Measurements from ENCODE around the gene SLC44A2.

The SLC44A2 gene

DNA sequence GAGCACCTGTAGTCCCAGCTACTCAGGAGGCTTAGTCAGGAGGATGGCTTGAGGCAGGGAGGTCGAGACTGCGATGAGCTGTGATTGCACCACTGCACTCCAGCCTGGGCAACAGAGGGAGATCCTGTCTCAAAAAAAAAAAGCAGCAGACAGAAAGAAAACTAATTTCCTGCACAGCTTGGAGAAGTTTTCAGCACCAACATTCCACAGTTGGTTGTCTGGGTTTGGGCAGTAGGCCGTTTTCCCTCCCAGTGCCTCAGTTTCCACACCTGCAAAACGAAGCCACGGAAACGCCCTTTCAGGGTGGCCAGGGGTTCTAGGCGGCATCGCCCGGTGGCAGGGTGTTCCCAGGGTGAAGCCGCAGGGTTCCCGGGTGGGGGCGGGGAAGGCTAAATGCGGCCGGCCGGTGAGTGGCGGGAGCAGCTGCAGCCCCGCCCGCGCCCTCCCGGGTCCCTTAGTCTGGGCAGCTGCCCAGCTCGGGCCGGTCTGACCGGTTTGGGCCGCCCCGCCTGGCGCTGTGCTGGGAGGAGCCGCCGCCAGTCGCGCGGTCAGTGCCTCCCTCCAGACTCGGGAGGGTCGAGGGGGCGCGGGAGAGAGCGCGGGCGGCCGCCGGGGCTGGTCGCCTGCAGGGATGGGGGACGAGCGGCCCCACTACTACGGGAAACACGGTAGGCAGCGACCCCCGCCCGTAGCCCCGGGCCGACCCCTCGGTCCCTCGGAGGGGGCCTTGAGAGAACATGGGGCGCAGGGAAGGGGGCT, at the start of gene SLC44A2:
TSS of gene SLC44A2 (plus strand) at position 551 of the 759 bp plus-strand sequence. CDS start at position 632, 81 bp downstream.
- peak; percentile 99 for DNase-seq (ENCODE audit: low spot score)

DNA sequence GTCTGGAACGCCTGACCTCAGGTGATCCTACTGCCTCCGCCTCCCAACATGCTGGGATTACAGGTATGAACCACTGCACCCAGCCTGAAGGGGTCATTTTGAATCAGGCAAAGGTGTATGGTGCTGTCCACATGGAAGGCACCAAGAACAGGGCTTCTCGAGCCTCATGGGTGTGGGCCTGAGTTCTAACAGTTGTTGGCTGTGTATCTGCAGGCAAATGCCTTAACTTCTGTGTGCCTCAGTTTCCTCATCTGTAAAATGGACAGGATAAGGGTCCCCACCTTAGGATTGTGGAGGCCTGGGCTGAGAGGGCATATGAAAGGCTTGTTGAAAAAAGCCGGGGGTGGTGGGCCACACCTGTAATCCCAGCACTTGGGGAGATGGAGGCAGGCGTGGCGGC, 47.4 kb upstream of the SLC44A2 start:
- DNase-seq (ENCODE audit: low spot score): no peak

DNA sequence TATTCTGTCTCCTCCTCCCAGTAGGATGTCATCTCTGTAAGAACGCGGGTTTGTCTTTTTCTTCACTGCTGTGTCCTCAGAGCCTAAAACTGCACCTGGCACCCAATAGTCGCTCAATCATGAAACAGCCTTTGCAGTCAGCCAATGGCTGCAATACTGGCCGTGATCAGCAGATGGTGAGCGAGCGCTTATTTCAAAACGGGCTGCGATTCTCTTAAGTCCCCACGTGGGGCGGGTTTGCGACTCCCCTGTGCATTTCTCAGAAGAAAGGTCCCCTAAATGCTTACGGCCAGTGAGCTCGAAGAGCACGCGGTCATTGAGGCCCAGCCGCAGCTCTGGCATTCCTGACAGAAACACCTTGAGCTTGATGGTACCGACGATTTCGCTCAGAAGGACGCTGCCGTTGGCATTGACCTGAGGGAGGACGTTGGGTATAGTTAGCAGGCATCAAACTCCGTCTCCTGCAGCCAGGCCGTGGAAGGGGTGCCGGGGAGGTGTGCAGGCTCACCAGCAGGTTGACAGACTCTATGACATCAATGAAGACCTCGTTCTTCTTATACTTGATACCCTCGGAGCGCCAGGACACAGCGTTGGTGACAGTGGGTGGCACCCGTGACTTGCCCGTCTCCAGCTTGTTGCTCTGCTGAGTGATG, 44.2 kb upstream of the SLC44A2 start:
- DNase-seq (ENCODE audit: low spot score): peak; percentile 81

DNA sequence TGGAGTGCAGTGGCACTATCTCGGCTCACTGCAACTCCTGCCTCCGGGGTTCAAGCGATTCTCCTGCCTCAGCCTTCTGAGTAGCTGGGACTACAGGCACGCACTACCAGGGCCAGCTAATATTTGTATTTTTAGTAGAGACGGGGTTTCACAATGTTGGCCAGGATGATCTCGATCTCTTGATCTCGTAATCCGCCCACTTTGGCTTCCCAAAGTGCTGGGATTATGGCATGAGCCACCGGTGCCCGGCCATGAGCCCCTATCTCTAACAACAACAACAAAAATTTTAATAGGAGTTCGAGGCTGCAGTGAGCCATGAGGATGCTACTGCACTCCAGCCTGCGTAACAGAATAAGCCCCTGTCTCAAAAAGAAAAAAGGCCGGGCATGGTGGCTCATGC, 43.3 kb upstream of the SLC44A2 start:
- DNase-seq (ENCODE audit: low spot score): no peak

DNA sequence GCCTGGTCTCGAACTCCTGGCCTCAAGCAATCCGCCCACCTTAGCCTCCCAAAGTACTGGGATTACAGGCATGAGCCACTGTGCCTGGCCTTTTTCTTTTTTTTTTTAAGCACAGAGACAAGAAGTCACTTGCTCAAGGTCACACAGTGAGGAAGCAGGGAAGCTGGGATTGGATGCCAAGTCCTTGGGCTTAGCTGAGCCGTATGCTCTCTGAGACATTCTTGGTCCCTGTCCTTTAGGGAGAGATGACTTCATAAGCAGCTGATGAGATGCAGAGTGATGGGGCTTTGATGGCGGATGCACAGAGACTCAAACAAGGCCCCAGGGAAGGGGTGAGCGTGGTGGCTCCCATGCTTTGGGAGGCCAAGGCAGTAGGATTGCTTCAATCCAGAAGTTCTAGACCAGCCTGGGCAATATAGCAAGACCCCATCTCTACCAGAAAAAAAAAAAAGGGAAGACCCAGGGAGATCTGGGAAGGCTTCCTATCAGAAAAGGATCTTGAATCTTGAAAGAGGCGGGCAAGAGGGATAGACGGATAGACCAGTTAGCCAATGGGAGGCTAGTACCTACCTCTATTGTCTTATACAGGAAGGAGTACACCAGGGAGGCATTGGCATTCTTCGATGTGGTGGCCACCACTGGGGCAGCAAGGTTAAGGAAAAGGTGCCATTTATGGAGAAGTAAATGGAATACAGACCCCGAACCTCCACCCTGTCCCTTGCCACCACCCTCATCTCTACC, 42.1 kb upstream of the SLC44A2 start:
- no peak for DNase-seq (ENCODE audit: low spot score)

DNA sequence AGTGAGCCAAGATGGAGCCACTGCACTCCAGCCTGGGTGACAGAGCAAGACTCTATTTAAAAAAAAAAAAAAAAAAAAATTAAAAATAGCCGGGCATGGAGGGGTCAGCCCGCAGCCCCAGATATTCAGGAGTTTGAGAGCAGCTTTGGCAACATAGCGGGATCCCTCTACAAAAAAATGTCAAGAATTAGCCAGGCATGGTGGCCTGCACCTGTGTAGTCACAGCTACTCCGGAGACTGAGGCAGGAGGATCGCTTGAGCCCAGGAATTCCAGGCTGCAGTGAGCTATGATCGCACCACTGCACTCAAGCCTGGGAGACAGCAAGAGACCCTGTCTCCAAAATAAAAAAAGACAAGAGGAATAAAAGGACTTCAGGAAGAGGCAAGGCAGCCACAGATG, 39.0 kb upstream of the SLC44A2 start:
- no peak for DNase-seq (ENCODE audit: low spot score)

DNA sequence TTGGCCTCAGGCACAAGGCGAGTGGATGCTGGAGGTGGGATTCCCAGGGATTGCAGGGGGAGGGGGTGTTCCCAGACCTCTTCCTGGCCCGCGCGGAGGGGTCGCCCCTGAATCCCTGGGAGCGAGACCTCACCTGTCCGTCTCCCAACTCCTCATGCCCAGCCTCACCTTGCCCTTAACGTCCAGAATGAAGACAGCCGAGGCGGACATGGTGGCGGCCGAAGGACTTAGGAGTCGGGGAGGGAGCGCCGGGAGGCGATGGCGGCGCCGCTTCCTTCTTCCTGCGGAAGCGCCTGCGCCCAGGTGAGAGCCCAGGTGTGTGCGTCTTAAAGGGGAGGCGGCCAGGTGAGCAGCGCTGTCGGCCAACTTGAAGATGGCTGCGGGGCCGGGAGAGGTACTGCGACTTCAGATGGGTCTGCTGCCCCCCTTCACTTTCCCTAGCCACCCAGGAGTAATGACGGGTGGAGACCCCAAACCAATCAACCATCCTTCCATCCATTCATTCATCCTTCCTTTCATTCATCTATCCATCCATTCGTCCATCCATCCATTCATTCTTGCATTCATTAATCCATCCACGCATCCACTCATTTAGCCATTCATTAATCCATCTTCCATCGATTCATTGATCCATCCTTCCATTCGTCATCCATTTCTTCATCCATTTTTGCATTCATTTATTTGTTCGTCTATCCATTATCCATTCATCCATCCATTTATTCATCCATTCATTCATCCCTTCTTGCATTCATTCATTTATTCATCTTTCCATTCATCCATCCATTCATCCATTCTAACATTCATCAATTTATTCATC, 38.1 kb upstream of the SLC44A2 start, which contains the start of gene AP1M2:
TSS of gene AP1M2 (minus strand) at position 291 of the 817 bp plus-strand sequence. CDS start at position 210, 81 bp downstream.
- peak; percentile 78 for DNase-seq (ENCODE audit: low spot score)

DNA sequence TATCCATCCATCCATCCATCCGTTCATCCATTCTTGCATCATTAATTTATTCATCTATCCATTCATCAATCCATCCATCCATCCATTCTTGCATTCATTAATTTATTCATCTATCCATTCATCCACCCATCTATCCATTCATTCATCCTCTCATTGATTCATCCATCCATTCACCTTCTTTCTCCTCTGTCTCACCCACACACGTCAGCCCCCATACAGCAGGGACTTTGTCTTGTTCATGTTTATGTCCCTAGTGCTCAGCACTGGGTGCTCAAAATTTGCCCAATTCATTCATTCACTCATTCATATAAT, 37.6 kb upstream of the SLC44A2 start:
- DNase-seq (ENCODE audit: low spot score): no peak

DNA sequence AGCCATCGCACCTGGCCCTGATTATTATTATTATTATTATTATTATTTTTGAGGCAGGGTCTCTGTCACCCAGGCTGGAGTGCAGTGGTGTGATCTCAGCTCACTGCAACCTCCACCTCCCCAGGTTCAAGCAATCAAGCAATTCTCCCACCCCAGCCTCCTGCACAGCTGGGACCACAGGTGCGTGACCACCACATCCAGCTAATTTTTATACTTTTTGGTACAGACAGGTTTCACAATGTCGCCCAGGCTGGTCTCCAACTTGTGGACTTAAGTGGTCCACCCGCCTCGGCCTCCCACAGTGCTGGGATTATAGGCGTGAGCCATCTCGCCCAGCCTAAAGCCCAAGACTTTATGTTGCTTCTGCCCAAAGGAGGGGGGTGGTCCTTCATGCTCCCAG, 32.2 kb upstream of the SLC44A2 start:
- no peak for DNase-seq (ENCODE audit: low spot score)

DNA sequence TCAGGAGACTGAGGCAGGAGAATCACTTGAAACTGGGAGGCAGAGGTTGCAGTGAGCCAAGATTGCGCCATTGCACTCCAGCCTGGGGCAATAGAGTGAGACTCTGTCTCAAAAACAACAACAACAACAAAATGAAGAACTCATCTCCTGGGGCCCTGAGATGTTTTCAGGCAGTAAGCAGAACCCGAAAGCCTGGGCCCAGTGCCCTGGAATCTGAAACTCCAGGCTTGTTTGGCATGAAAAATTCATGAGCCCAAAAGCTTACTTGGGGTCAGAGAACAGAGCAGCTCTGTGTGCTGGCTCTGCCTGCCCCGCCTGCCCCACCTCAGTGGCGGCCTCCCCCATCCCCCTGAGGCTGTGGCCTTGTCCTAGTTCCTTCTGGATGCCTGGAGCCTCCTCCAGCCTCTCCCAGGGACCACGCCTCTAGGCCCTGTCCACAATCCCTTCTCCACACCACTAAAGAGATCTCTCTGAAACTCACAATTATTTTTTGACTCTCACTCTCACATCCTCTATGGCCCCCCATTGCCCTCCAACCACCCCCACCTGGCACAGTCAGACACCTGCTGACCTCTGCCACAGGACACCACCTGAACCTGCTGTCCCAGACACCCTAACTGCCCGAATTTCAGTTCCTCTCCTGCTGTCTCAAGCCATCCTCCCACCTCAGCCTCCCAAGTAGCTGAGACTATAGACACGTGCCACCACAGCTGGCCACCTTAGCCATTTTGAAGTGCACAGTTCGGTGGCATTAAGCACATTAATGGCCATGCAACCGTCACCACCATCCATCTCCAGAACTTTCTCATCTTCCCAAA, 31.3 kb upstream of the SLC44A2 start:
- DNase-seq (ENCODE audit: low spot score): no peak

DNA sequence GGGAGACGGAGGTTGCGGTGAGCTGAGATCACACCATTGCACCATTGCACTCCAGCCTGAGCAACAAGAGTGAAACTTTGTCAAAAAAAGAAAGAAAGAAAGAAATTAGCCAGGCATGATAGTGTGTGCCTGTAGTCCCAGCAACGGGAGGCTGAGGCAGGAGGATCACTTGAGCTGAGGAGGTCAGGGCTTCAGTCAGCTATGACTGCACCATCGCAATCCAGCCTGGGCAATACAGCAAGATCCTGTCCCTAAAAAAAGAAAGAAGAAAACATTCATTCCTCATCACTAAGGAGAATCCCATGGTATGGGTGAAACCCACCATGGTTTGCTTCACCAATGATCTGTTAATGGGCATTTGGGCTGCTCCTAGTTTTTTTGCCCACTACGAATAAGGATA, 25.2 kb upstream of the SLC44A2 start:
- DNase-seq (ENCODE audit: low spot score): no peak

DNA sequence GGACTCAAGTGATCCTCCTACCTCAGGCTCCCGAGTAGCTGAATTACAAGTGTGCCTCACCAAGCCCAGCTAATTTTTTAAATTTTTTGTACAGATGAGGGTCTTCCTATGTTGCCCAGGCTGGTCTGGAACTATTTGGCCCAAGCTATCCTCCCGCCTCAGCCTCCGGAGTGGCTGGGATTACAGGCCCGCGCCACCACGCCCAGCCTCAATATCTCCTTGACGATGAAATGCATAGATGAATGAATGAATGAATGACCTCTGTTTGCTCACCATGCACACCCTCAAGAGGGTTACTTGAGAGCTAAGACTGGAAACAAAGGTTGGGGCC, 23.4 kb upstream of the SLC44A2 start:
- DNase-seq (ENCODE audit: low spot score): no peak

DNA sequence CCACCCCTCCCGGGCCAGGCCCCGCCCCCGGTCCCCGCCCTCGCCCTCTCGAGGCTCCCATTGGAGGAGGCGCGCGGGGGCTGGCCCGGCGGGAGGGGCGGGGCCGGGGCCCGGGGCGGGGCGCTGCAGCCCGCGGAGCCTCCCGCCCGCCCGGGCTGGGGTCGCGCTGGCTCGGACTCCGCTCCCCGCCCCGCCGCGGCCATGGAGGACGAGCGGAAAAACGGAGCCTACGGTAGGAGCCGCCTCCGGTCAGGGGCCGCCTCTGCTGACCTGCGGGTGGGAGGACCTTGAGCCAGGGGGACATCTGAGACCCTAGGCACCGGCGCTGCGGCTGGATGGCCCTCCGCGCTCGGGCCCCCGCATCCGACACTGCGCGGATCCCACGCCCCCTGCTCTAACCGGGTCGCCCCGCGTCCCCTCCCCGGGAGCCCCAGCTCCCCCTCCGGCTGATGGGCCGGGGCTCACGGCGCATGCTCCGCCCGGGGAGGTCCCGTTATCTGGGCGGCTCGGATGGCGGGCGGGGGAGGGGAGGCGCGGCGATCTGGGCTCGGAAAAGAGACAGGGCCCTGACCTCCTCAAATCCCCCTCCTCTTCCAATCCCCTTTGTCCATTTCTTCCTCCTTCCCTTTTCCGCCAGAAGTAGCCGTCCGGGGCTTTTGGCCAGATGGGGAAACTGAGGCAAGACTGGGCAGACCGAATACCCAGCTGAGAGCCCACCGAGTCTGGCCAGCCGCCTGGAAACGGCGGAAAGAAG, 22.8 kb upstream of the SLC44A2 start:
- peak; percentile 99 for DNase-seq (ENCODE audit: low spot score)

DNA sequence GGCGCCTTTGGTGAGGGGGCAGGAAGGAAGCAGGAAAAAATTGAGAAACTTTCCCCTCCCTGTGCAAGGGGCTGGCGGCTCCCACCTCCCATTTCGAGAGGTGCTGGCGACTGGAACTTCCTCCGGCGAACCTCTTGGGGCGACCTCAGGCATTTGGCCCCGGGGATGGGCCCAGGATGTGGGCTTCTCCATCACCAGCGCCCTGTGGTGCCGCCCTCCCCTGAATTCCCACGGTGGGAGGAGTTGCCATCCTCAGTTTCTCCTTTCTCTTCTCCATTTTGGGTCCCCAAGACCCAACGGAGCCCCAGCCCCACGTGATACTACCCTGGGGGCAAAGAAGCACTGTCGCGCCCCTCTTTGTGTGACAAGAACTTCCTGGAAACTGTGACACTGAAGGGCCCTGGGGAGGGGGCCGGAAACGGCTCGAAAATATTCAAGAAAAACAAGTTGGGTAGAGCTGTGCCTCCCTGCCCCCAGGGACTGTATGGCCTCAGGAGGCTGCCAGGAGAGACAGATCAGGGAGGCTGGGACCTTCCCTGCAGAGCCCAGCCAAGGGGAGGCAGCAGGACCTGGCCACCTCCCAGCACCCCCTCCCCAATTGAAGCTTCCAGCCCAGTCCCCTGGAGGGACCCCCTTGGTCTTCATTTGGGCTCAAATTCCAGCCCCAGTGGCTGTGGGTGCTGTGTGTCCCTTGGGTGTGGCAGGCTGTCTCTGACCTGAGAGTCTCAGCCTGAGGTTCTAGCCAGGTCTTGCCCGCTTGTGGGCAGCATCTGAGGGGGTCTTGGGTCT, 22.1 kb upstream of the SLC44A2 start:
- DNase-seq (ENCODE audit: low spot score): peak; percentile 44

DNA sequence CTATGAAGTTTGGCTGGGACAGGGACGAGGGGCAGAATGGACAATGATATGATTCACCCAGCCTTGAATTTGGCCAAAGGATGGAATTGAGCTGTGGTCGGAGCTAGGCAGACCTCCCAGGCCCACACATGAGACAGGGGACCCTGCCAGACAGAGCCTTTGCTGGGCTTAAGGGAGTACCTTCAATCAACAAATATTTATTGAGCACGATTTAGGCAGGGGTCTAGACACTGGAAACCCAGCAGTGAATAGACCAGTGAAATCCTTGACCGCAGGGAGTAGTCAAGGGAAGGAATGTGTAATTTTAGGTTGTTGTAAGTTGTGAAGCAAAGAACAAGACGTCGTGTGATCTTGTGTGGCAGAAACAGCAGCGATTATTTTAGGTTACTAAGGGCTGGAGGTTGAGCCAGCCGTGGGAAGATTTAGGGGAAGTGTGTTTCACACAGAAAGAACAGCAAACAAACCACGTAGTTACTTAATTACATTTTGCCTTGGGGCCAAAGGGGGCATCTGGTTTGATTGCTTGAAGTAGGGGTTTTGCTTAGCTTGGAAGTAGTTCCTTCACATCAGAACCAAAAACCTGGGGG, 21.4 kb upstream of the SLC44A2 start:
- no peak for DNase-seq (ENCODE audit: low spot score)

DNA sequence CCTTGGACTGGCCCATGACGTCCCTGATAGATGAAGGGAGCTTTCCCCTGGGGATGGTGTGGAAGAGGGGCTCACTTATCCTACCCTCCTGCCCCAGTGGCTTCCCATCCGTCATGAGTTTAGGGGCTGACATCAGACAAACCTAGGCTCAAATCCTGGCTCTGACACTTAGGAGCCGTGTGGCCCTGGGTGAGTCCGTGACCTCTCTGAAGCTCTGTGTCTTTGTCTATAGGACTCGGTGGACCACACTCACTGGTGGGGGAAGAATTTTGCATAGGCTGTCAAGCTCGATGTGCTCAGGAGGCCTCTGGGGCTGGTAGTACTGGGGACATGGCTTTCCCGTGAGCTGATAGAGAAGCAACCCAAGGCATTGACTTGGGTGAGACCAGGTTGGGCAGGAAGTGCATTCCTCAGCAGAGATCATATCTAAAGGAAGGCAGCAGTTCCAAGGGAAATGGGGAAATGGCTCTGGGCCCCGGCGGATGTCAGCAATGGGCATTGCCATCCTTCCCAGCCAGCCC, 20.8 kb upstream of the SLC44A2 start:
- DNase-seq (ENCODE audit: low spot score): no peak

DNA sequence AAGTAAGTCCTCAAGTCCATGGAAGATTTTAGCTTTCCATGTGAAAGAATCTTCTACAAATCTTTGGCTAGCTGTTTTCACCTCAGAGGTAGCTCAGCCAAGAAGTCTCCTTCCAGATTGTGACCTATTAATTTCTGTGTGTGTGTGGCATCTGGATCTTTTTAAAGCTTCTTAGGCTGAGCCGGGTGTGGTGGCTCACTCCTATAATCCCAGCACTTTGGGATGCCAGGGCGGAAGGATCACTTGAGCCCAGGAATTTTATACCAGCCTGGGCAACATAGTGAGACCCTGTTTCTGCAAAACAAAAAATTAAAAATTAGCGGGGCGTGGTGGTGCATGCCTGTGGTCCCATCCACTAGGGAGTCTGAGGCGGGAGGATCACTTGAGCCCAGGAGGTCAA, 13.4 kb upstream of the SLC44A2 start:
- DNase-seq (ENCODE audit: low spot score): no peak

DNA sequence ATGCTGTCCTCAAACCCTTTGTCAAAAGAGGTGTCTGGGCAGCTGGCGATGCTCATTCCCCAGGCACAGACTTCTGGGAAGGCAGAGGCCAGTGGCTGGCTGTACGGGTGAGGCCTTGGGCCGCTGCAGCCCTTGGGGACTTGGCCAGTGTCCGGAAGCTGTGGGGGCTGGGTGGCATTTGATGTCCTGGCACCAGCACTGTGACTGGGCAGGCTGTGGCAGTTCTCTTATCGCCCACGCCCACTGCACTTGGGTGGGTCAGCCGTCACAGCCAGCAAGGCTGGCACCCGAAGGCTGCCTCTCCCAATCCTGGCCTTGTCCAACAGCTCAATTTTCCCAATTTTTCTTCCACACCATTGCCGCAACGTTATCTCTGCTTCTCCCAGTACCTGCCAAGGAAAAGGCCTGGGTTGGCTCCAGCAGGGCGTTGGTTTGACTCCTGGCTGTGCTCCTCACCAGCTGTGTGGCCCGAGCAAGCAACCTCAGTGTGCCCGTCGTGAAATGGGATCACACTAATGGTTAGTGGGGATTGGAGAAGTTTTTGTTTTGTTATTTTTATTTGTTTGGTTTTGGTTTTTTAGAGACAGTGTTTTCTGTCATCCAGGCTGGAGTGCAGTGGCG, 12.7 kb upstream of the SLC44A2 start:
- no peak for DNase-seq (ENCODE audit: low spot score)

All from iPS-NIHi11 (cell line).